ENCODE measurements around the gene SHQ1. TPM values are rescaled to one million over a fixed set of nuclear protein-coding genes. Genes with fewer than 3 reads are reported as not detected.

Gene SHQ1
- polyA plus RNA-seq, 1 experiment, result 16.6 TPM

DNA sequence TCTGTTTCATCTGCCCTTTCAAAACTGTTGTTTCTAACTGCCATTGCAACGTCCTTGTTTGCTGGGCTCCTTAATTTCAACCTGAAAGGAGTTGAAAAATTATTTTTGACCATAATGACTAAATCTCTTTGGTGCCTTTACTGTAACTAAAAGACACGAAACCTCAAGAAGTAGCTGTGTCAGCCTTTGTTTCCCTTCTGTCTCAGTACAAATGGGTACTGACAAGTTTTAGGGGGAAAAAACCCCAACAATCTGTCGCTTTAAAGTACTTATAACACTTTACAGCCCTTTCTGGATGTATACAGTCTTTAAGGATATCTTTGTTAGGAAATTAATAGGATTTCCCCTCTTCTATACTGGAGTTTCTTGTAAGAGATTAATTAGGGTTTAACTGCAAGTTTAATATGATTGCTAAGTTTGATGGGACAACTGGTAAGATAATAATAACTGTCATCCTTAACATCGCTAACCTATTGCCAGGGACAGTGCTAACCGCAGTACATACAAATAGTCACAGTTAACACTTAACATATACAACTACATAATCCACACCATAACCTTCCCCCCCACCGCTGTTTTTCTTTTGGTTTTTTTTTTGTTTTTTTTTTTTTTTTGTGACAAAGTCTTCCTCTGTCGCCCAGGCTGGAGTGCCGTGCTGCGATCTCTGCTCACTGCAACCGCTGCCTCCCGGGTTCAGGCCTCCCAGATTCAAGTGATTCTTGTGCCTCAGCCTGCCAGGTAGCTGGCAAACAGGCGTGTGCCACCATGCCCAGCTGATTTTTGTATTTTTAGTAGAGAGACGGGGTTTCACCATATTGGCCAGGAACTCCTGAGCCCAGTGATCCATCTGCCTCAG lies 41.3 kb upstream of the SHQ1 start:
- ChIA-PET POLR2A (no interaction called here), CTCF (interaction anchor here (0.6 to 1.4 kb wide), 4 partner anchors 27 to 196 kb away, joined by 3 to 8 read pairs (median 3); no protein-coding TSS in a partner anchor)
- H3K27ac ChIP-seq (ENCODE audit: low read depth, low read length), result peak overlapping the region; percentile 100
- H3K27me3 ChIP-seq (ENCODE audit: control insufficient read depth, insufficient read depth, low read length), result no peaks in the 10 kb centered on the region
- TF ChIP-seq, protein P1, sequence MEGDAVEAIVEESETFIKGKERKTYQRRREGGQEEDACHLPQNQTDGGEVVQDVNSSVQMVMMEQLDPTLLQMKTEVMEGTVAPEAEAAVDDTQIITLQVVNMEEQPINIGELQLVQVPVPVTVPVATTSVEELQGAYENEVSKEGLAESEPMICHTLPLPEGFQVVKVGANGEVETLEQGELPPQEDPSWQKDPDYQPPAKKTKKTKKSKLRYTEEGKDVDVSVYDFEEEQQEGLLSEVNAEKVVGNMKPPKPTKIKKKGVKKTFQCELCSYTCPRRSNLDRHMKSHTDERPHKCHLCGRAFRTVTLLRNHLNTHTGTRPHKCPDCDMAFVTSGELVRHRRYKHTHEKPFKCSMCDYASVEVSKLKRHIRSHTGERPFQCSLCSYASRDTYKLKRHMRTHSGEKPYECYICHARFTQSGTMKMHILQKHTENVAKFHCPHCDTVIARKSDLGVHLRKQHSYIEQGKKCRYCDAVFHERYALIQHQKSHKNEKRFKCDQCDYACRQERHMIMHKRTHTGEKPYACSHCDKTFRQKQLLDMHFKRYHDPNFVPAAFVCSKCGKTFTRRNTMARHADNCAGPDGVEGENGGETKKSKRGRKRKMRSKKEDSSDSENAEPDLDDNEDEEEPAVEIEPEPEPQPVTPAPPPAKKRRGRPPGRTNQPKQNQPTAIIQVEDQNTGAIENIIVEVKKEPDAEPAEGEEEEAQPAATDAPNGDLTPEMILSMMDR (IDR thresholded peaks at IDR 0.05; ENCODE audit: low read depth, low read length), result no peak
- H3K9me3 ChIP-seq (ENCODE audit: control insufficient read depth, insufficient read depth, low read length), result no peaks in the 10 kb centered on the region
- DNase-seq (ENCODE audit: low read depth, low spot score), result no peak
- H3K4me3 ChIP-seq (ENCODE audit: low read depth, low read length), result peak overlapping the region; percentile 75

DNA sequence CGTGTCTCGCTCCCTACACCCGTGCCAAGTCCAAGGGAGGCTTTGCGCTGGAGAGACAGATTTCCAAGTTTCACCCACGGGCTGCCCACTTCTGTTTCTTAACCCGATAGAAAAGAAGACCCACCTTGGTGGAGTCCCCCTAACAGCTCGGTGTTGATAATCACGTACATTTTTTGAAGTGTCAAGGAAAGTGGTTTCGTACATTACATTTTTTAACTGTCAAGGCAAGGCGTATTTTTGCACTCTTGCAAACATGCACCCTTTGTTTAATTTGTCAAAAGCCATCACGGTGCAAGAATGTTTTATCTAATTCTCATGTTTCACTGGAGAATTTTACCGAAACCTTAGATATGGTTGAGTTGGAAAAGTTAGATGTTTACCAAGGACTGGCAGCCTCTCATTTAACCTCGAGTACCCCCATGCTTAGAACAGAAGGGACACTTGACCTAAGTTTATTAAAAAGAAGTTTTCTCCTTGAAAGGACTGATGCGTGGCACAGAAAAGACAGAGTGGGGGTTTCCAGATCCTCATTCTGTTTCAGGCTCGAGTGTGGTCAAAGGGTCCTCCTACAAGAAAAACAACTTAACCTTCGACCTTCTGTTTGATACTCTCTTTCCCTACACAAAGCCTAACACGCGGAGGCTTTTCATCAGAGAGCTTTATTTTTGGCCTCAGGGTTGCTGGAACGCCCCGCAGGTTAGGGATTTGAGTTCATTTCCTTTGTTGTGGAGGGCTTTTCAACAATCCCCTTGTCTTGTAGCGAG lies 40.5 kb upstream of the SHQ1 start:
- Histone ChIP-seq H3K9me3 (ENCODE audit: control insufficient read depth, insufficient read depth, low read length) (no peaks in the 10 kb centered on the region), H3K4me3 (ENCODE audit: low read depth, low read length) (peak overlapping the region; percentile 75), H3K27me3 (ENCODE audit: control insufficient read depth, insufficient read depth, low read length) (no peaks in the 10 kb centered on the region), H3K27ac (ENCODE audit: low read depth, low read length) (peak overlapping the region; percentile 92)
- DNase-seq (ENCODE audit: low read depth, low spot score), result no peak
- TF ChIP-seq, protein P1 (IDR thresholded peaks at IDR 0.05; ENCODE audit: low read depth, low read length), result no peak
- ChIA-PET CTCF (interaction anchor here (0.6 to 1.4 kb wide), 5 partner anchors 12 to 197 kb away, joined by 3 to 8 read pairs (median 3); no protein-coding TSS in a partner anchor), POLR2A (no interaction called here)

DNA sequence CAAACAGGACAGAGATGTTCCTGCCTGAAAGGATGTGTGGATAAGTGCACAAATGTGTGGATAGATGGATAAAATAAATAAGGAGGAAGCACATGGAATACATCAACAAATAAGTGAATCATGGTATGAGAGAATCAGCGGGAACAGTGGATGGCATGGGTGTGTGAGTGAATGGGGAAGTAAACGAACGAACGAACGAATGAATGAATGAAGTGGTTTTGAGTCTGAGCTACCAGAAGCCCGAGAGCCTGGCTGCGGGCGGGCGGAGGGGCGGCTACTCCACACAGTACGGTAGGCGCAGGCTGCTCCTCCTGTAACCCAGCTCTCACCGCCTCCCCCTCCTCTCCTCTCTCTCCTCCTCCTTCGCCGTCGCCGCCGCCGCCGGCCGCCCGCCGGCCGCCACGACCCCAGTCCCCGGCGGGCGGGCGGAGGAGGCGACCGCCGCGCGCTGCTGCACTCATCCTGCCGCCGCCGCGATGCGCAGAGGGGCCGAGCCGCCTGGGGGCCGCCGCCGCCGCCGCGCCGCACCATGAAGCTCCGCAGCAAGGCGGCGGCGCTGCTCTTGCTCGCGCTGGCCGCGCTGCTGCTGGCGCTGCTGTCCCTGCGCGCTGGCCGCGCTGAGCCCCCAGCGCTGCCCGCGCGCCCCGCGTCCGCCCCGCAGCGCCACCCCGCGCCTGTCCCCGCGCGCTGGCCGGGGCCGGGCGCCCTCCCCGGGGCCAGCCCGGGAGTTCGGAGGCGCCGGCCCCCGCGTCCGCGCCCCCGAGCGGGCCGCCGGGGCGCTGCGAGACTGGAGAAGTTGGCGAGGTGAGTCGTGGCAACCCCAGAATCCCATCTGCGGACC lies 39.7 kb upstream of the SHQ1 start, which contains the start of gene GXYLT2:
Gene GXYLT2 (plus strand): TSS at position 342 of the 841 bp plus-strand sequence. CDS start 188 bp downstream, at position 530.
- H3K27ac ChIP-seq (ENCODE audit: low read depth, low read length), result peak within 1 kb of the TSS; percentile 92
- H3K9me3 ChIP-seq (ENCODE audit: control insufficient read depth, insufficient read depth, low read length), result peaks cover 6% of the 10 kb centered on the region; the same call in 1 of the 2 replicates
- no peak for DNase-seq (ENCODE audit: low read depth, low spot score)
- POLR2A ChIA-PET, result interaction anchor here (0.6 to 0.9 kb wide), 2 partner anchors 9 to 17 kb away, joined by 3 read pairs; no protein-coding TSS in a partner anchor
- TF ChIP-seq, protein P1 (IDR thresholded peaks at IDR 0.05; ENCODE audit: low read depth, low read length), result no peak
- CTCF ChIA-PET, result interaction anchor here (1.4 to 2.1 kb wide), 3 partner anchors 11 to 51 kb away, joined by 4 to 17 read pairs (median 7); no protein-coding TSS in a partner anchor
- no peaks in the 10 kb centered on the region for H3K27me3 ChIP-seq (ENCODE audit: control insufficient read depth, insufficient read depth, low read length)
- peak within 1 kb of the TSS; percentile 75 for H3K4me3 ChIP-seq (ENCODE audit: low read depth, low read length)

DNA sequence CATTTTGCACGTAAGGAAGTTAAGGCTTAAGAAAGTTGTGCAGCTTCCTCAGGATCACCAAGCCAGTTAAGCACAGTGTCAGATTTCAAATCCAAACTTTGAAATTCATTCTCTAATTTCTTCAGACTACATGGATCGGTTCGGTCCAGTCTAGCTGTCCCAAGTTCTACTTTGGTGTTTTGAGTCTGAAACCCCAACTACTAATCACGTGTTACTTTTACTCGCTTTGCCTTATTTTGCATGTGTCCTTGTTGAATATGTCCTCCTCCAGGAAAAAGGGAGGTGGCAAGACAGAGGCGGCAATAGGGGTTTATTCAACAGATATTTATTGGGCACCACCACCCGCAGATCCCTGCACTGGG lies 39.1 kb upstream of the SHQ1 start:
- no peak overlapping the region for H3K27ac ChIP-seq (ENCODE audit: low read depth, low read length)
- no peak for DNase-seq (ENCODE audit: low read depth, low spot score)
- no peaks in the 10 kb centered on the region for H3K27me3 ChIP-seq (ENCODE audit: control insufficient read depth, insufficient read depth, low read length)
- ChIA-PET POLR2A (interaction anchor here (0.6 to 0.9 kb wide), 3 partner anchors 10 to 78 kb away, joined by 3 to 6 read pairs (median 3); no protein-coding TSS in a partner anchor), CTCF (interaction anchor here (1.4 to 2.1 kb wide), 3 partner anchors 10 to 51 kb away, joined by 4 to 17 read pairs (median 7); no protein-coding TSS in a partner anchor)
- TF ChIP-seq, protein P1 (IDR thresholded peaks at IDR 0.05; ENCODE audit: low read depth, low read length), result no peak
- H3K9me3 ChIP-seq (ENCODE audit: control insufficient read depth, insufficient read depth, low read length), result peaks cover 6% of the 10 kb centered on the region; the same call in 1 of the 2 replicates
- H3K4me3 ChIP-seq (ENCODE audit: low read depth, low read length), result peak overlapping the region; percentile 75

Measured in AG04450 (cell line).